Stimulated activated CD8-positive, alpha-beta memory T cell treated with anti-CD3 and anti-CD28 coated beads, Interleukin-12 subunit alpha, Interleukin-12 subunit beta, amount 100 ng/mL, for 4 hours (primary cell): ENCODE results near the gene STK16.
"Not testable (repeated sequence)": the region's sequence is repeated elsewhere in the genome, so short reads cannot be mapped to it uniquely, and the experiment has no call there.

Experiments used
- DNase-seq: peaks from one replicate; pipeline ENCODE4 v3.0.0-alpha.2; 2020; ENCODE audit warnings: low read depth

STK16 gene

GRCh38 chr2:219270055-219270372 lies 24.7 kb downstream of the STK16 start:
- no peak for DNase-seq

GRCh38 chr2:219271021-219271420 lies 25.7 kb downstream of the STK16 start:
- no peak for DNase-seq

- DNase-seq: no peak
Measured at GRCh38 chr2:219272356-219272755, 27.1 kb downstream of the STK16 start.

- DNase-seq: no peak
Measured at GRCh38 chr2:219272995-219273394, 27.7 kb downstream of the STK16 start.

- DNase-seq: no peak
Measured at GRCh38 chr2:219273937-219274336, 28.7 kb downstream of the STK16 start.

GRCh38 chr2:219274361-219274921 lies 29.2 kb downstream of the STK16 start:
- no peak for DNase-seq

GRCh38 chr2:219277703-219278654 lies 32.7 kb downstream of the STK16 start:
- DNase-seq: peak; percentile 51

- DNase-seq: no peak
Measured at GRCh38 chr2:219278655-219279150, 33.4 kb downstream of the STK16 start.

- peak; percentile 99 for DNase-seq
Measured at GRCh38 chr2:219279151-219279915, 34.1 kb downstream of the STK16 start, which contains the start of gene DNAJB2. DNAJB2 (plus strand) TSS chr2:219279366; CDS start chr2:219279834, 468 bp downstream.

GRCh38 chr2:219279916-219280516 lies 34.7 kb downstream of the STK16 start:
- no peak for DNase-seq

- DNase-seq: no peak
Measured at GRCh38 chr2:219280651-219281050, 35.4 kb downstream of the STK16 start.

- DNase-seq: no peak
Measured at GRCh38 chr2:219281588-219281987, 36.3 kb downstream of the STK16 start.

- no peak for DNase-seq
Measured at GRCh38 chr2:219282375-219282774, 37.1 kb downstream of the STK16 start.

GRCh38 chr2:219282943-219283581 lies 37.8 kb downstream of the STK16 start:
- DNase-seq: no peak

GRCh38 chr2:219284501-219285372 lies 39.5 kb downstream of the STK16 start:
- no peak for DNase-seq

- no peak for DNase-seq
Measured at GRCh38 chr2:219285373-219285735, 40.1 kb downstream of the STK16 start.

- no peak for DNase-seq
Measured at GRCh38 chr2:219285894-219286425, 40.7 kb downstream of the STK16 start.

- DNase-seq: no peak
Measured at GRCh38 chr2:219286436-219287115, 41.3 kb downstream of the STK16 start.

- not testable (repeated sequence) for DNase-seq
Measured at GRCh38 chr2:219287116-219287440, 41.8 kb downstream of the STK16 start.
